Panc1 (cell line): ENCODE results near the gene GUK1. TPM values are rescaled to one million over a fixed set of nuclear protein-coding genes. Genes with fewer than 3 reads are reported as not detected.

Experiments used
- ATAC-seq: fragments of 200-7000 bp; cut with Tn5 transposase; 2 replicates; pipeline ENCODE4 v1.9.1; 2020; ENCODE audit warnings: mild to moderate bottlenecking, moderate library complexity
- BruUV-seq: library from RNA; stranded (reverse); fragments of 400-500 nt; replicated peaks from 2 replicates; lab custom pipeline; 2021; lab: Mats Ljungman, UMichigan
- CTCF ChIA-PET: fragments of 300-600 bp; sonication (Branson Sonifier 250); formaldehyde crosslinking; loops from one replicate; lab custom pipeline; 2022; ENCODE audit warnings: antibody characterized with exemption; lab: Charles Lee
- POLR2A ChIA-PET: fragments of 300-600 bp; sonication (Branson Sonifier 250); formaldehyde crosslinking; loops from one replicate; lab custom pipeline; 2022; ENCODE audit warnings: antibody characterized with exemption; lab: Charles Lee
- DNase-seq: peaks from one replicate; pipeline ENCODE4 v3.0.0-alpha.2; 2010; ENCODE audit warnings: low read depth, low spot score
- H3K27ac ChIP-seq: 2 replicates; pipeline ENCODE4 v1.5.1; 2011; ENCODE audit warnings: mild to moderate bottlenecking, low read length, inconsistent platforms
- H3K27me3 ChIP-seq: fragments of 200-500 bp; sonication (Bioruptor generic); 2 replicates; pipeline ENCODE4 v1.6.0; 2014; ENCODE audit warnings: low read length, inconsistent platforms; ENCODE audit not compliant: control insufficient read depth, insufficient read depth
- H3K36me3 ChIP-seq: fragments of 200-500 bp; sonication (Bioruptor generic); 2 replicates; pipeline ENCODE4 v1.5.1; 2014; ENCODE audit warnings: inconsistent platforms, mild to moderate bottlenecking, low read length, moderate library complexity; ENCODE audit not compliant: control insufficient read depth, insufficient read depth
- H3K4me1 ChIP-seq: 2 replicates; pipeline ENCODE4 v1.5.1; 2011; ENCODE audit warnings: inconsistent platforms, mild to moderate bottlenecking, low read length, moderate library complexity; ENCODE audit not compliant: control insufficient read depth, insufficient read depth
- H3K4me3 ChIP-seq, 2 experiments: 2 replicates each; pipeline ENCODE4 v1.5.1; 2011 to 2012; ENCODE audit warnings: low read depth in 2 of 2, low read length in 2 of 2, mild to moderate bottlenecking in 2 of 2, inconsistent platforms in 1 of 2, moderate library complexity in 1 of 2
- H3K9me3 ChIP-seq: fragments of 200-500 bp; sonication (Bioruptor generic); 2 replicates; pipeline ENCODE4 v1.5.1; 2014; ENCODE audit warnings: low read depth, mild to moderate bottlenecking, inconsistent platforms, low read length, moderate library complexity; ENCODE audit not compliant: control insufficient read depth, insufficient read depth
- CTCF ChIP-seq: fragments of 450-650 bp; IDR thresholded peaks from 2 replicates; pipeline ENCODE4 v1.5.1; 2017; ENCODE audit warnings: mild to moderate bottlenecking
- POLR2AphosphoS5 ChIP-seq: IDR thresholded peaks from 2 replicates; pipeline ENCODE4 v1.6.1; 2012; ENCODE audit warnings: mild to moderate bottlenecking, low read depth, low read length, moderate library complexity
- SIN3A ChIP-seq: IDR thresholded peaks from 2 replicates; pipeline ENCODE4 v1.6.1; 2012; ENCODE audit warnings: low read depth, mild to moderate bottlenecking, low read length, moderate library complexity, borderline replicate concordance; ENCODE audit not compliant: insufficient read depth
- TCF7L2 ChIP-seq: IDR thresholded peaks from 2 replicates; pipeline ENCODE4 v1.6.1; 2011; ENCODE audit warnings: mild to moderate bottlenecking, low read depth, low read length, inconsistent platforms
- in situ Hi-C: cut with HindIII; loops from 2 replicates; pipeline ENCODE4 v1.10.0; 2016; ENCODE audit warnings: low sequenced_read_pairs, low pct_unique_long_range_greater_than_20kb
- intact Hi-C: fragments of 100-400 bp; cut with micrococcal nuclease; formaldehyde crosslinking; loops from one replicate; pipeline ENCODE4 v1.10.0; 2022; ENCODE audit not compliant: unreplicated experiment
- total RNA-seq: library from RNA; stranded (reverse); gene quantifications from one replicate; pipeline ENCODE4 v1.2.1, GENCODE V29; 2021; ENCODE audit not compliant: unreplicated experiment
- TF ChIP-seq, protein P1 (sequence below), 2 experiments: IDR thresholded peaks; 2 replicates each; pipeline ENCODE4 v1.6.1; 2011 to 2012; ENCODE audit warnings: low read depth in 2 of 2, control low read depth in 1 of 2, low read length in 1 of 2, mild to moderate bottlenecking in 1 of 2, moderate library complexity in 1 of 2; ENCODE audit not compliant: insufficient read depth in 1 of 2

Gene GUK1
- total RNA-seq, 1 experiment from 2014 or later, result 188 TPM

GRCh38 chr1:228102791-228103620 is 37.1 kb upstream of the GUK1 start, which contains the start of gene C1orf35:
C1orf35 (minus strand) TSS chr1:228103325; CDS start chr1:228103227, 98 bp downstream.
- ATAC-seq (peak; percentile 83), DNase-seq (peak; percentile 54)
- TSS peak; percentile 90 for BruUV-seq
- ChIA-PET POLR2A (no interaction called here), CTCF (interaction anchor here (0.6 kb wide), 1 partner anchor 20 kb away, joined by 5 read pairs; the partner anchor contains the start of gene ARF1)
- peaks cover 8% of the 10 kb centered on the region; the same call in 1 of the 2 replicates for H3K36me3 ChIP-seq
- peak within 1 kb of the TSS; percentile 68 for H3K27ac ChIP-seq
- in situ Hi-C loops, result no loop called here
- H3K27me3 ChIP-seq, result no peaks in the 10 kb centered on the region
- H3K4me1 ChIP-seq, result peaks cover 28% of the 10 kb centered on the region
- intact Hi-C loops, result no loop called here
- H3K4me3 ChIP-seq, result peak within 1 kb of the TSS; percentile 71 to 77
- peak; percentile 52; the same call in 1 of the 2 replicates for TF ChIP-seq POLR2AphosphoS5
- no peak for TF ChIP-seq CTCF
- no peaks in the 10 kb centered on the region for H3K9me3 ChIP-seq

DNA sequence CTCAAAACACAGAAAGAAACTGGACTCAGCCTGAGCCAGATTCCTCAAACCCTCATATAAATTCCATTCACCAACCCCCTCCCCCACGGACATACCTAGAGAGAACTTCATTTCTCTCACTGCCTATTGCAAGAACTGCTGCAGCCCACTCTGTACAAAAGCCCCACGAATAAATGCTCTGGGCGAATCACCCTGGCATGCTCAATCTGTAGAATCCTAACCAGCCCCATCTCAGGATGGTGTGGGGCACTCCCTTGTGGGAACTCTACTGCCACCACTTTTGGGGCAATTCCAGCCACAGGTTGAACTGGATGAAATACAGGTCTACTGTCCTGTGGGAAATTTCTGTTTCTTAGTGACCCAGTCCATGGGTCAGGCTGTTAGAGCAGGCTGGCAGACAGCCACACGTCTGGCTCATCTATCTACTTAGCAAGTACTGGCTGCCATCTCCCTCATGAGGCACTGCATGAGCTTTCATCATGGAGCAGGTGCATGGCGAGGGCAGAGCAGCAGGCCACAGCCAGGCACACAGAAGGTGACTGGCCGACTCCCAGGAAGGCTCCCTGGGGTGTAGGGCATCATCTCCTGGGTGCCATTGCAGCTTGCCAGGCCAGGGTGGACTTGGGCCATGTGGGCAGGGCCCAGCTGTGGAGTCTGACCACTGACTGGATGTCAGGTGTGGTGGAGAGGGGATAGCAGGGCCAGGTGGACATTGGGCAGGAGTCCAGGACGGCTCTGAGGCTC is 35.4 kb upstream of the GUK1 start:
- peaks cover 31% of the 10 kb centered on the region for H3K4me1 ChIP-seq
- H3K27ac ChIP-seq, result no peak overlapping the region
- TF ChIP-seq CTCF (no peak), POLR2AphosphoS5 (no peak), TCF7L2 (no peak), SIN3A (no peak)
- TF ChIP-seq, protein P1, sequence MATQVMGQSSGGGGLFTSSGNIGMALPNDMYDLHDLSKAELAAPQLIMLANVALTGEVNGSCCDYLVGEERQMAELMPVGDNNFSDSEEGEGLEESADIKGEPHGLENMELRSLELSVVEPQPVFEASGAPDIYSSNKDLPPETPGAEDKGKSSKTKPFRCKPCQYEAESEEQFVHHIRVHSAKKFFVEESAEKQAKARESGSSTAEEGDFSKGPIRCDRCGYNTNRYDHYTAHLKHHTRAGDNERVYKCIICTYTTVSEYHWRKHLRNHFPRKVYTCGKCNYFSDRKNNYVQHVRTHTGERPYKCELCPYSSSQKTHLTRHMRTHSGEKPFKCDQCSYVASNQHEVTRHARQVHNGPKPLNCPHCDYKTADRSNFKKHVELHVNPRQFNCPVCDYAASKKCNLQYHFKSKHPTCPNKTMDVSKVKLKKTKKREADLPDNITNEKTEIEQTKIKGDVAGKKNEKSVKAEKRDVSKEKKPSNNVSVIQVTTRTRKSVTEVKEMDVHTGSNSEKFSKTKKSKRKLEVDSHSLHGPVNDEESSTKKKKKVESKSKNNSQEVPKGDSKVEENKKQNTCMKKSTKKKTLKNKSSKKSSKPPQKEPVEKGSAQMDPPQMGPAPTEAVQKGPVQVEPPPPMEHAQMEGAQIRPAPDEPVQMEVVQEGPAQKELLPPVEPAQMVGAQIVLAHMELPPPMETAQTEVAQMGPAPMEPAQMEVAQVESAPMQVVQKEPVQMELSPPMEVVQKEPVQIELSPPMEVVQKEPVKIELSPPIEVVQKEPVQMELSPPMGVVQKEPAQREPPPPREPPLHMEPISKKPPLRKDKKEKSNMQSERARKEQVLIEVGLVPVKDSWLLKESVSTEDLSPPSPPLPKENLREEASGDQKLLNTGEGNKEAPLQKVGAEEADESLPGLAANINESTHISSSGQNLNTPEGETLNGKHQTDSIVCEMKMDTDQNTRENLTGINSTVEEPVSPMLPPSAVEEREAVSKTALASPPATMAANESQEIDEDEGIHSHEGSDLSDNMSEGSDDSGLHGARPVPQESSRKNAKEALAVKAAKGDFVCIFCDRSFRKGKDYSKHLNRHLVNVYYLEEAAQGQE (IDR thresholded peaks at IDR 0.05; ENCODE audit: insufficient read depth in 1 of 2, low read depth in 2 of 2, low read length in 1 of 2), result no peak
- in situ Hi-C loops, result no loop called here
- CTCF ChIA-PET, result no interaction called here
- H3K36me3 ChIP-seq, result peaks cover 5% of the 10 kb centered on the region; the same call in 1 of the 2 replicates
- DNase-seq, result no peak
- no peaks in the 10 kb centered on the region for H3K9me3 ChIP-seq
- POLR2A ChIA-PET, result no interaction called here
- no TSS peak for BruUV-seq
- ATAC-seq, result no peak
- no peaks in the 10 kb centered on the region for H3K27me3 ChIP-seq
- no peak overlapping the region for H3K4me3 ChIP-seq
- intact Hi-C loops, result no loop called here
